ENCODE data around the gene GUCY1B1.

Gene GUCY1B1

GRCh38 chr4:155758481-155759371 is at the start of gene GUCY1B1:
Gene GUCY1B1 (plus strand): TSS chr4:155759021. CDS start chr4:155759141, 120 bp downstream.
- DNase-seq = no peak

- DNase-seq = no peak
These were observed 48.9 kb upstream of the GUCY1B1 start for GRCh38 chr4:155709918-155710317.

GRCh38 chr4:155711556-155711955 is 47.3 kb upstream of the GUCY1B1 start:
- DNase-seq = no peak

GRCh38 chr4:155712846-155713245 is 46.0 kb upstream of the GUCY1B1 start:
- DNase-seq = no peak

GRCh38 chr4:155713911-155714310 is 44.9 kb upstream of the GUCY1B1 start:
- no peak for DNase-seq

GRCh38 chr4:155722336-155722735 is 36.5 kb upstream of the GUCY1B1 start:
- no peak for DNase-seq

GRCh38 chr4:155722816-155723499 is 35.9 kb upstream of the GUCY1B1 start:
- DNase-seq = no peak

- no peak for DNase-seq
These were observed 34.1 kb upstream of the GUCY1B1 start for GRCh38 chr4:155724731-155725130.

- no peak for DNase-seq
These were observed 24.8 kb upstream of the GUCY1B1 start for GRCh38 chr4:155734065-155734464.

- DNase-seq = no peak
These were observed 23.9 kb upstream of the GUCY1B1 start for GRCh38 chr4:155734951-155735350.

GRCh38 chr4:155735496-155735895 is 23.3 kb upstream of the GUCY1B1 start:
- no peak for DNase-seq

GRCh38 chr4:155738548-155738947 is 20.3 kb upstream of the GUCY1B1 start:
- no peak for DNase-seq

GRCh38 chr4:155741546-155741945 is 17.3 kb upstream of the GUCY1B1 start:
- DNase-seq = no peak

- no peak for DNase-seq
These were observed 16.4 kb upstream of the GUCY1B1 start for GRCh38 chr4:155742310-155743015.

- DNase-seq = no peak
These were observed 12.8 kb upstream of the GUCY1B1 start for GRCh38 chr4:155745984-155746383.

- no peak for DNase-seq
These were observed 10.8 kb upstream of the GUCY1B1 start for GRCh38 chr4:155748039-155748438.

- no peak for DNase-seq
These were observed 9.8 kb upstream of the GUCY1B1 start for GRCh38 chr4:155749041-155749440.

- DNase-seq = no peak
These were observed 7.3 kb upstream of the GUCY1B1 start for GRCh38 chr4:155751569-155751968.

- no peak for DNase-seq
These were observed 1.0 kb upstream of the GUCY1B1 start for GRCh38 chr4:155757745-155758265.

GRCh38 chr4:155759372-155760252 is 791 bp downstream of the GUCY1B1 start:
- no peak for DNase-seq

GRCh38 chr4:155761047-155761446 is 2.2 kb downstream of the GUCY1B1 start:
- DNase-seq = no peak

GRCh38 chr4:155761916-155762315 is 3.1 kb downstream of the GUCY1B1 start:
- no peak for DNase-seq

All from DMS79 treated with DMSO at 0.1 percent for 48 hours (cell line).